Choroid plexus epithelial cell (primary cell): Measurements from ENCODE around the gene MS4A18.

Experiments used
- DNase-seq: peaks from one replicate; pipeline ENCODE4 v3.0.0-alpha.2; 2010; ENCODE audit warnings: low read depth
- H3K4me3 ChIP-seq: 2 replicates; pipeline ENCODE4 v1.5.1; 2011; ENCODE audit warnings: low read depth, mild to moderate bottlenecking, control low read depth, low read length, moderate library complexity
- TF ChIP-seq, protein P1 (sequence below): conservative IDR thresholded peaks from 2 replicates; pipeline ENCODE4 v1.5.1; 2011; ENCODE audit warnings: low read depth, mild to moderate bottlenecking, control low read depth, inconsistent platforms, low read length, moderate library complexity

The MS4A18 gene

DNA sequence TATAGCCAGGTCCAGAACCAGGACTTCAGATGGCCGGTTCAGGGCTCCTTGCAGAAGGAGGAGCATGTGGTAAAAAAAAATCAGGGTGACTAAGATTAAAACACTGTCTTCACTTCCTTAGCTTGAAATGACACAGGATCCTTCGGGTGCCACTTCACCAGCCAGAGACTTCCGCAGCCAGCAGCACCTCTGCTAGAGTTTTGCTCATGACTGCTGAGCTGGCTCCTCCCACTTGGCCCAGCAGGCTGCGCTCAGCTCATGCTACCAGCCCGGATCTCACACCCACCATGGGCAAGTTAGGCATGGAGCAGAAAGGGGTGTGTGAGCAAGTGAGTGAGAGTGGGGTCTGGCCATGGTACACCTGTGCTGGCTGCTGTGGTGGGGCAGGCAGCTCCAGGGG lies 6.6 kb upstream of the MS4A18 start:
- no peak for DNase-seq
- TF ChIP-seq, protein P1, sequence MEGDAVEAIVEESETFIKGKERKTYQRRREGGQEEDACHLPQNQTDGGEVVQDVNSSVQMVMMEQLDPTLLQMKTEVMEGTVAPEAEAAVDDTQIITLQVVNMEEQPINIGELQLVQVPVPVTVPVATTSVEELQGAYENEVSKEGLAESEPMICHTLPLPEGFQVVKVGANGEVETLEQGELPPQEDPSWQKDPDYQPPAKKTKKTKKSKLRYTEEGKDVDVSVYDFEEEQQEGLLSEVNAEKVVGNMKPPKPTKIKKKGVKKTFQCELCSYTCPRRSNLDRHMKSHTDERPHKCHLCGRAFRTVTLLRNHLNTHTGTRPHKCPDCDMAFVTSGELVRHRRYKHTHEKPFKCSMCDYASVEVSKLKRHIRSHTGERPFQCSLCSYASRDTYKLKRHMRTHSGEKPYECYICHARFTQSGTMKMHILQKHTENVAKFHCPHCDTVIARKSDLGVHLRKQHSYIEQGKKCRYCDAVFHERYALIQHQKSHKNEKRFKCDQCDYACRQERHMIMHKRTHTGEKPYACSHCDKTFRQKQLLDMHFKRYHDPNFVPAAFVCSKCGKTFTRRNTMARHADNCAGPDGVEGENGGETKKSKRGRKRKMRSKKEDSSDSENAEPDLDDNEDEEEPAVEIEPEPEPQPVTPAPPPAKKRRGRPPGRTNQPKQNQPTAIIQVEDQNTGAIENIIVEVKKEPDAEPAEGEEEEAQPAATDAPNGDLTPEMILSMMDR = no peak
- no peak overlapping the region for H3K4me3 ChIP-seq

DNA sequence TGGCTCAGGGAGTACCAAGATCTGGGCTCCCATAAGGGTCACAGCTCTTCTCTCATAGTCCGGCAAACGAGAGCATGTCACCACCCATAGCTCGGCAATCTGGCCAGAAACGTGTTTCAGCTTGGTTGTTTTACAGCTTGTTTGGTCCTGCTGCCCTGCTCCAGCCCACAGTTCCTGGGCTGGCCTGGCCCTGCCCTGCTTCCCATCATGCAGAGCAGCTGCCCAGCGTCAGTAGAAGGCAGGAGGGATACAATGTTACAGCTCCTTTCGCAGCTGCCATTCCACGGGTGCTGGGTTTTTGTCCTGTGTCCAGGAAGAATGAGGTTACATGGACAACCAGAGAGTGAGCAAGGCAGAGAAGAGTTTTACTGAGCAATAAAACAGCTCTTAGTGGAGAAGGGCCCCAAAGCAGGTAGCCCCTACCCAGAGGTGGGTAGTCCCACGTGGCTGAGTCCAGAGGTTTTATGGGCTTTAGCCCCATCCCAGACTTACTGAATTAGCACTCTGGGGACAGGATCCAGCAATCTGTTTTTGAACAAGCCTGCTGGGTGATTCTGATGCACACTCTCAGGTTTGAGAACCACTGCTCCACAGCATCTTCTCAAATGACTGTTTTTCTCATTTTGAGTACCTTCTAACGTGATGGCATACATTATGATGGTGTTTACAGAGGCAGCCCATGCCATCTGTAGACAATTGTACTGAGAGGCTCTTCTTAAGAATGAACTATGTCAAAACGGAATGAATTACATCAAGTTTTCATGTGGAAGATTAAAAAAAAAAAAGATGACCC lies 5.8 kb upstream of the MS4A18 start:
- no peak for DNase-seq
- no peak overlapping the region for H3K4me3 ChIP-seq
- TF ChIP-seq, protein P1 = no peak

DNA sequence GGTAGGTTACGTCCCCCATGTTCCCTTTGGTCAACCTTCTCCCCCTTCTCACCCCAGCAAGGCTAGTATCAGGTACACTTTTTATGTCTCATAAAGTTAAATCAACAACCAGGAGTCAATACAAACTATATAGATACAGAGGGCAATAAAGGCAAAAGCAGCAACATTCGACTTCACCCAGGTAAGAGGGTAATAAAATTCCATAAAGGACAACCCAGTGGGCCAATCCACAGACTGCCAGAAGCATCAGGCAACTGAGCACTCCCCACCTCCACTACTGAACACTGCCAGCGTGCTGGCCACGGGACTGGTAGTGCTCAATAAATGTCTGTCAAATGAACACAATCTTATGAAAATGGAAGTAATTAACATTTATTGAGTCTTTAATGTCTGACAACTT lies 5.1 kb upstream of the MS4A18 start:
- no peak overlapping the region for H3K4me3 ChIP-seq
- no peak for DNase-seq
- TF ChIP-seq, protein P1 = no peak

DNA sequence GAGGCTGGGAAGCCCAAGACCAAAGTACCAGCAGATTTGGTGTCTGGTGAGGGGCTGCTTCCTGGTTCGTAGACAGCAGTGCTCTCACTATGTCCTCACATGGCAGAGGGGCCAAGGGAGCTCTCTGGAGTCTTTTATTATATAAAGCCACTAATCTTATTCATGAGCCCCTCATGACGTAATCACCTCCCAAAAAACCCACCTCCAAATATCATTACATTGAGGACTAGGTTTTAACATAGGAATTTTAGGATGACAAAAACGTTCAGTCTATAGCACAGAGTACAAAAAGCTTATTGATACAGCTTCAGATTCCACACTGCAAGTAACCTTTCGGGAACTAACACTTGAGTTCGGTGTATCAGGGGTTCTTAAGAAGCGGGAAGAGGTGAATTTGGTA lies 4.1 kb upstream of the MS4A18 start:
- no peak for DNase-seq
- TF ChIP-seq, protein P1 = no peak
- no peak overlapping the region for H3K4me3 ChIP-seq

DNA sequence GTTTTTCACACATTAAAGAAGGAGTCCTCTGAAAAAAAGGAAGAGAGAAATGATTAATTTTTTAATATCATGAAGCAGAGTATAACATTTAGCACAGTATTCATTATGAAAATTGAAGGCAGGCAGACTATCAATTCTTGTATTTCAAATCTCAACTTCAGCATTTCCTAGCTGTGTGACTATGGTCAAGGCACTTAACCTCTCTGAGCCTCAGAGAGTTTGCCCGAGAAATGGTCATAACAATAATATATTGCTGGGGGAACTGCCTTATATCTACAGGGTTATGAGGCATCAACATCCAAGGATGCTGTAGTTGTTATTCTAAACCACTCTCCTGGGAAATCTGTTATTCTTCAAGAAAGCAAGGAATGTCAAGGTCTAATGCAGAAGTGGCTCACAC lies 1.1 kb downstream of the MS4A18 start:
- TF ChIP-seq, protein P1 = no peak
- no peak overlapping the region for H3K4me3 ChIP-seq
- no peak for DNase-seq

DNA sequence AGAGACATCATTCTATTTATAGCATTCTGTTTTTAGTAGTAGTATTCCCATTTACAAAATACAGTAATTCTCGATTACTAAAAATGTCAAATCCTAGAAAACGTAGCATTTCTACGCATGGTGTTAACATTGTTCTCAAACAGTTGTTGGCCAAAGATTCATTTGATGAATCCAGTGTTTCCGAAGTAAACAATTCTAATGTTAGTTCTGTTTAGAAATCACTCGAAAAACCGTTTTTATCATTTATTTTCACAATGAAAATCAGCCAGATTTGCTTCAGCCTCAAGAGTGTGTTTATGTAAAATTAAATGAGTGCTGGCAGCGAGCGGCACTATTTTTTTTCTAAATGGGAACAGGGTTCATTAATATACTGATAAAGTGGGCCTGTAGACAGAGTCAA lies 7.1 kb downstream of the MS4A18 start:
- no peak overlapping the region for H3K4me3 ChIP-seq
- DNase-seq = no peak
- TF ChIP-seq, protein P1 = no peak

DNA sequence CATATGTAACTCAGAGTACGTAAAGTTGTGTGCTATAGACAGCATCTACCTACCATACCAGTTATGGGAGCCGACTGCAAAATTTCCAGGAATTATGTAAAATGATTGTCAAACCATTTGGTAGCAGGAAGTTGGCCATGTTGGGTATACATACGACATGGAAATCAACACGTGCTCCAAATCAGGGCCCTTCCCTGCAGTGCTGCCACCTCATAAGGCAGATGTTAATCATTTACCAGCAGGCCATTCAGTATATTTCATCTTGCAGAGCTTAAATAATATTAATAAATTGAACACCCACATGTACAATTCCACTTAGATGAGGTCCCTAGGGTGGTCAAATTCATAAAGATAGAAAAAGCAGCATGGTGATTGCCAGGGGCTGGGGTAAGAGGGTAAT lies 9.8 kb downstream of the MS4A18 start:
- H3K4me3 ChIP-seq = no peak overlapping the region
- TF ChIP-seq, protein P1 = no peak
- DNase-seq = no peak
